Epidermal melanocyte (primary cell): ENCODE results near the gene RUNX1.

Source experiments
- DNase-seq: peaks from one replicate; pipeline ENCODE4 v3.0.0; 2011; ENCODE audit warnings: low spot score; ENCODE audit not compliant: insufficient read length

RUNX1 gene

GRCh38 chr21:35059742-35060141 is 10.6 kb upstream of the RUNX1 start:
- no peak for DNase-seq

GRCh38 chr21:35058058-35058457 is 9.0 kb upstream of the RUNX1 start:
- no peak for DNase-seq

- no peak for DNase-seq
Measured at GRCh38 chr21:35057428-35057827, 8.3 kb upstream of the RUNX1 start.

GRCh38 chr21:35053356-35054096 is 4.4 kb upstream of the RUNX1 start:
- no peak for DNase-seq

GRCh38 chr21:35052801-35053200 is 3.7 kb upstream of the RUNX1 start:
- DNase-seq: no peak

- DNase-seq: peak; percentile 51
Measured at GRCh38 chr21:35051287-35051818, 2.3 kb upstream of the RUNX1 start.

GRCh38 chr21:35050348-35051286 is 1.5 kb upstream of the RUNX1 start:
- DNase-seq: no peak

GRCh38 chr21:35048183-35048601 is 910 bp downstream of the RUNX1 start:
- DNase-seq: no peak

GRCh38 chr21:35046880-35047229 is 2.2 kb downstream of the RUNX1 start:
- no peak for DNase-seq

- no peak for DNase-seq
Measured at GRCh38 chr21:35046263-35046624, 2.9 kb downstream of the RUNX1 start.

GRCh38 chr21:35045542-35046262 is 3.4 kb downstream of the RUNX1 start:
- DNase-seq: no peak

GRCh38 chr21:35044770-35045541 is 4.1 kb downstream of the RUNX1 start:
- DNase-seq: no peak

- no peak for DNase-seq
Measured at GRCh38 chr21:35044128-35044527, 5.0 kb downstream of the RUNX1 start.

GRCh38 chr21:35043549-35043948 is 5.6 kb downstream of the RUNX1 start:
- no peak for DNase-seq

- no peak for DNase-seq
Measured at GRCh38 chr21:35042836-35043235, 6.3 kb downstream of the RUNX1 start.

- DNase-seq: no peak
Measured at GRCh38 chr21:35041881-35042280, 7.2 kb downstream of the RUNX1 start.

GRCh38 chr21:35041122-35041521 is 8.0 kb downstream of the RUNX1 start:
- no peak for DNase-seq

GRCh38 chr21:35039595-35040289 is 9.4 kb downstream of the RUNX1 start:
- no peak for DNase-seq

GRCh38 chr21:35038772-35039319 is 10.3 kb downstream of the RUNX1 start:
- DNase-seq: no peak

GRCh38 chr21:35037384-35037765 is 11.7 kb downstream of the RUNX1 start:
- DNase-seq: no peak
